ENCODE data around the gene AZU1. TPM values are rescaled to one million over a fixed set of nuclear protein-coding genes. Genes with fewer than 3 reads are reported as not detected.

AZU1 gene
- total RNA-seq, 4 donors from 2014 or later = not detected

- H3K4me3 ChIP-seq = peak overlapping the region in 2 of 4 donors; percentile 26 to 27
- H3K9me3 ChIP-seq = no peaks in the 10 kb centered on the region
- peaks cover 0 to 50% (median 0%) of the 10 kb centered on the region in 4 donors for H3K27me3 ChIP-seq
- intact Hi-C loops (cut with DNase I) = loop anchor here (5.0 kb wide), 1 partner anchor 60 kb away; no protein-coding TSS in a partner anchor
- peak overlapping the region in 2 of 4 donors; percentile 4 to 16 for H3K27ac ChIP-seq
- H3K36me3 ChIP-seq = peaks cover 0 to 8% (median 5%) of the 10 kb centered on the region in 3 donors
- no peak for TF ChIP-seq POLR2A (IDR thresholded peaks at IDR 0.05)
- H3K4me1 ChIP-seq = peaks cover 9 to 58% (median 33%) of the 10 kb centered on the region in 3 donors
- WGBS, 2 donors = 29 to 30% methylated on average over 10 to 23 of the region's 48 CpGs
- no peak for DNase-seq
Measured at GRCh38 chr19:862581-863314, 35.1 kb downstream of the AZU1 start.

- Histone ChIP-seq H3K4me1 (peaks cover 9 to 61% (median 33%) of the 10 kb centered on the region in 3 donors), H3K27ac (peak overlapping the region in 1 of 4 donors; percentile 3), H3K4me3 (peak overlapping the region in 1 of 4 donors; percentile 26), H3K27me3 (peaks cover 0 to 48% (median 0%) of the 10 kb centered on the region in 4 donors), H3K36me3 (peaks cover 3 to 14% (median 10%) of the 10 kb centered on the region in 3 donors), H3K9me3 (no peaks in the 10 kb centered on the region)
- WGBS, 2 donors = 86 to 90% methylated on average over 6 to 7 of the region's 7 CpGs
- intact Hi-C loops (cut with DNase I) = loop anchor here (5.0 kb wide), 1 partner anchor 59 kb away; no protein-coding TSS in a partner anchor
- DNase-seq = no peak
- TF ChIP-seq POLR2A (IDR thresholded peaks at IDR 0.05) = no peak
- TF ChIP-seq, protein P1, sequence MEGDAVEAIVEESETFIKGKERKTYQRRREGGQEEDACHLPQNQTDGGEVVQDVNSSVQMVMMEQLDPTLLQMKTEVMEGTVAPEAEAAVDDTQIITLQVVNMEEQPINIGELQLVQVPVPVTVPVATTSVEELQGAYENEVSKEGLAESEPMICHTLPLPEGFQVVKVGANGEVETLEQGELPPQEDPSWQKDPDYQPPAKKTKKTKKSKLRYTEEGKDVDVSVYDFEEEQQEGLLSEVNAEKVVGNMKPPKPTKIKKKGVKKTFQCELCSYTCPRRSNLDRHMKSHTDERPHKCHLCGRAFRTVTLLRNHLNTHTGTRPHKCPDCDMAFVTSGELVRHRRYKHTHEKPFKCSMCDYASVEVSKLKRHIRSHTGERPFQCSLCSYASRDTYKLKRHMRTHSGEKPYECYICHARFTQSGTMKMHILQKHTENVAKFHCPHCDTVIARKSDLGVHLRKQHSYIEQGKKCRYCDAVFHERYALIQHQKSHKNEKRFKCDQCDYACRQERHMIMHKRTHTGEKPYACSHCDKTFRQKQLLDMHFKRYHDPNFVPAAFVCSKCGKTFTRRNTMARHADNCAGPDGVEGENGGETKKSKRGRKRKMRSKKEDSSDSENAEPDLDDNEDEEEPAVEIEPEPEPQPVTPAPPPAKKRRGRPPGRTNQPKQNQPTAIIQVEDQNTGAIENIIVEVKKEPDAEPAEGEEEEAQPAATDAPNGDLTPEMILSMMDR (IDR thresholded peaks at IDR 0.05) = no peak
Measured at GRCh38 chr19:863315-863620, 35.6 kb downstream of the AZU1 start.

DNA sequence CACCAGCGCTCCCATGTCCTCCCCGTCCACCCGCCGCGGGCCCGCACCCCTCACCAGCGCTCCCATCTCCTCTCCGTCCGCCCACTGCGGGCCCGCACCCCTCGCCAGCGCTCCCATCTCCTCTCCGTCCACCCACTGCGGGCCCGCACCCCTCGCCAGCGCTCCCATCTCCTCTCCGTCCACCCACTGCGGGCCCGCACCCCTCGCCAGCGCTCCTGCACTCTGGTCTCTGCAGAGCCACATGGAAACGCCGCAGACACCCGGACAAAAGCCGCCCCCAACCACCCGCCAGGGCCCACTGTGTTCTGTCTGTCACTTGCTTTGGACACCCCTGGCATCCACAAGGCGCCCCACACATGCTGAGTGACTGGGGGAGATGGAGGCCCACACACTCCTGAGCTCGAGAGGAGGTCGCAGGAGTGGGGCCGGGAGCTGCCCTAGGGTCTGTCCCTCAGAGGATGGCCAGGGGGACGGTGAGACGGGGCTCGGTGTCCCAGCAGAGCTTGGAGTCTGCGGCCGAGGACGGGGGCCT lies 39.2 kb downstream of the AZU1 start:
- TF ChIP-seq POLR2A (IDR thresholded peaks at IDR 0.05) = no peak
- WGBS, 2 donors = 67 to 83% methylated on average over 3 to 17 of the region's 38 CpGs
- H3K4me3 ChIP-seq = no peak overlapping the region
- peaks cover 0 to 14% (median 0%) of the 10 kb centered on the region in 4 donors for H3K27me3 ChIP-seq
- intact Hi-C loops (cut with DNase I) = no loop called here
- peaks cover 8 to 42% (median 23%) of the 10 kb centered on the region in 3 donors for H3K36me3 ChIP-seq
- no peaks in the 10 kb centered on the region for H3K9me3 ChIP-seq
- peaks cover 22 to 58% (median 29%) of the 10 kb centered on the region in 3 donors for H3K4me1 ChIP-seq
- H3K27ac ChIP-seq = no peak overlapping the region
- DNase-seq = no peak

GRCh38 chr19:867301-867793 lies 39.7 kb downstream of the AZU1 start:
- DNase-seq = no peak
- Histone ChIP-seq H3K9me3 (no peaks in the 10 kb centered on the region), H3K27me3 (peaks cover 0 to 9% (median 0%) of the 10 kb centered on the region in 4 donors), H3K36me3 (peaks cover 8 to 42% (median 23%) of the 10 kb centered on the region in 3 donors), H3K4me3 (no peak overlapping the region), H3K4me1 (peaks cover 26 to 58% (median 29%) of the 10 kb centered on the region in 3 donors), H3K27ac (no peak overlapping the region)
- TF ChIP-seq, protein P1 (IDR thresholded peaks at IDR 0.05) = no peak
- no peak for TF ChIP-seq POLR2A (IDR thresholded peaks at IDR 0.05)
- 79 to 85% methylated on average over 7 to 10 of the region's 16 CpGs for WGBS, 2 donors
- intact Hi-C loops (cut with DNase I) = no loop called here

DNA sequence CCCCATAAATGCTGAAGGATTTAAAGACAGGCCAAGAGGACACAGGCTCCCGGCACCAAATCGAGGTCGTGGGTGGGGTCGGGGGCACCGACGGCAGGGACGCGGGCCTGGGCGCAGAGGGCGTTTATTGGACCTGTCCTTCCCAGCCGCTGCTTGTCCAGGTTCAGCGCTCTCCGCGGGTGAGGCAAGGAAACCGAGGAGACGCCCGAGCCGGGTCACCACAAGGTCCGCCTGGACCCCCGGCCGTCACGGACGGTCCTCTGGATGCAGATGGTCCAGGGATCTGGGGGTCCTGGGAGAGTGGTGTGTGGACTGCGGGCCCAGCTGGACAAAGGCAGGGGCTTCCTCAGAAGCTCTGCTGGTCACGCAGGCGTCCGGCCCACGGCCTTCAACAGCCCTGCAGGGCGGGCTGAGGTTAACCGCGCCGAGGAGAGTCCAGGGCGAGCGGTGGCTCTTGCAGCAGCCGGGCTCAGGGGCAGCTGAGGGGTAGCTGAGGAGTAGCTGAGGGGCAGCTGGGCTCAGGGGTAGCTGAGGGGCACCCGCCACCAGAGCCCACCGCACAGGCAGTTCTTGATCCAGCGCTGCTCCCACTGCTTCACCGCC lies 40.3 kb downstream of the AZU1 start:
- H3K4me1 ChIP-seq = peaks cover 27 to 56% (median 28%) of the 10 kb centered on the region in 3 donors
- H3K36me3 ChIP-seq = peaks cover 8 to 42% (median 23%) of the 10 kb centered on the region in 3 donors
- TF ChIP-seq, protein P1 (IDR thresholded peaks at IDR 0.05) = no peak
- no peak for TF ChIP-seq POLR2A (IDR thresholded peaks at IDR 0.05)
- H3K27me3 ChIP-seq = peaks cover 0 to 3% (median 0%) of the 10 kb centered on the region in 4 donors
- no peak for DNase-seq
- peak overlapping the region in 2 of 4 donors; percentile 85 to 89 for H3K27ac ChIP-seq
- 90 to 98% methylated on average over 12 to 21 of the region's 39 CpGs for WGBS, 2 donors
- no peak overlapping the region for H3K4me3 ChIP-seq
- intact Hi-C loops (cut with DNase I) = no loop called here
- H3K9me3 ChIP-seq = no peaks in the 10 kb centered on the region
